VCaP (cell line): ENCODE results near the gene CYP46A1.

Experiments
- H3K27ac ChIP-seq: fragments of 450-650 bp; 2 replicates; pipeline ENCODE4 v1.5.1; 2017
- CTCF ChIP-seq: fragments of 450-650 bp; conservative IDR thresholded peaks from 2 replicates; pipeline ENCODE4 v1.5.1; 2017; ENCODE audit warnings: mild to moderate bottlenecking, moderate library complexity

Gene CYP46A1

GRCh38 chr14:99693918-99694317 lies 9.8 kb downstream of the CYP46A1 start:
- H3K27ac ChIP-seq, result no peak overlapping the region
- TF ChIP-seq CTCF, result no peak

DNA sequence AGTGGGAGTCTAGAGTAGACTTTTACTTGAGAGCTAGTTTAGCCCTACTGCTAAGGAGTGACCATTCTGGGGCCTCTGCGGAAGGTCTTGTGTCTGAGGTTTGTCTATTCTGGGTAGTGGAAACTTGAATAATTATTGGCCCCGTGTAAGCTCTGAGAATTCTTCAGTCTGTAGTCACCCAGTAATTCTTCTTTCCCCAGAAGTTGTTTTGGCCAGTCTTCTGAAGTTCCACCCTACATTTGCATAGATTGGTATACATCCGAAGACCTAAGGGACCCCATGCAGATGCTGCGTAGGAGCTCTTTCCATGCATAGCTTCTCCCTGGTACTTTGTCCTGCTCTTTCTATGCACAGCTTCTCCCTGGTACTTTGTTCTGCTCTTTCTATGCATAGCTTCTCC lies 12.8 kb downstream of the CYP46A1 start:
- no peak for TF ChIP-seq CTCF
- no peak overlapping the region for H3K27ac ChIP-seq

DNA sequence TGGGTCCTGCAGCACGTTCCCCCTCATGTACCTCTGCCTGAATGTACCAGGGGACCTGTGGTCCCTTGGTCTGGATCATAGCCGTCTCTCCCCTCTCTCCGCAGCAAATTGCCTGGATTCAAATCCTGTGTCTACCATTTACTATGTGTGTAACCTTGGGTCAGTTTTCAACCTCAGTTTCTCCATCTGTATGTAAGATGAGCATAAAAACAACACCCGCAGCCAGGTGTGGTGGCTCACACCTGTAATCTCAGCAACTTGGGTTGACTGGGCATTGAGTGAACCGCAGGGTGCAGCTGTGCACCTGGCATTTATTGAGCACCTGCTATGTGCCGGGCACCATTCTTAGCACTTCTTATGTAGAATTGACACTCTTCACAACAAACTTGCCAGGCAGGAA lies 14.1 kb downstream of the CYP46A1 start:
- no peak overlapping the region for H3K27ac ChIP-seq
- no peak for TF ChIP-seq CTCF

- no peak overlapping the region for H3K27ac ChIP-seq
- TF ChIP-seq CTCF, result no peak
Observed at GRCh38 chr14:99698642-99699041, 14.5 kb downstream of the CYP46A1 start.

DNA sequence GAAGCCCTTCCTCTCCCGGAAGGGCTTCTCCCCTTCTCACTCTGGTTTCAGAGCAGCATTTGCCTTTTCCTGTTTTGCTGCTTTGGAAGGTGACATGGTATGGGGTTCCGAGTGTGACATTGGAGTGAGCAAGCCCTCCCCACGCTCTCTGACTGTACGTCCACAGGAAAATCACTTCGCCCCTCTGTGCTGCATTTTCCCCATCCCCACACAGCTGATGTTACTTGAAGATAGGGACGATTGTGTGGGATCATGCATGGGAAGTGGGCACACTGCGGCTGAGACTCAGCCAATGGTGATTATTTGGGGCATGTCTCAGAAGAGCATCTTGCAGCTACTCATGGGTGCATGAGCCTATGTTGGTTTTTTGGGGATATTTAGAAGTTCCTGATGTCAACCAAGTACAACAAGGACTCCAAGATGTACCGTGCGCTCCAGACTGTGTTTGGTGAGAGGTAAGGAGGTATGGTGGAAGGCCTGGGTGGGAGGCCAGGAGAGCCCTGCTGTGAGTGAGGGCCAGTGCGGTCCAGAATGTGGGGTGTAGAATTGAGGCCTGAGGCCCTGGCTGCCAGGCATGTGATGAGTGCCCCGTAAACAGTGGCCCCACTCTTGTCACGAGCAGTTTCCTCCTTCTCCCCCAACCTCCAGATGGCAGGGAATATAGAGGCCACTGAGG lies 15.1 kb downstream of the CYP46A1 start:
- no peak for TF ChIP-seq CTCF

GRCh38 chr14:99699861-99700260 lies 15.8 kb downstream of the CYP46A1 start:
- no peak for TF ChIP-seq CTCF
- H3K27ac ChIP-seq, result no peak overlapping the region

More for the DNA sequence above, 15.1 kb downstream of the CYP46A1 start:
- no peak overlapping the region for H3K27ac ChIP-seq

DNA sequence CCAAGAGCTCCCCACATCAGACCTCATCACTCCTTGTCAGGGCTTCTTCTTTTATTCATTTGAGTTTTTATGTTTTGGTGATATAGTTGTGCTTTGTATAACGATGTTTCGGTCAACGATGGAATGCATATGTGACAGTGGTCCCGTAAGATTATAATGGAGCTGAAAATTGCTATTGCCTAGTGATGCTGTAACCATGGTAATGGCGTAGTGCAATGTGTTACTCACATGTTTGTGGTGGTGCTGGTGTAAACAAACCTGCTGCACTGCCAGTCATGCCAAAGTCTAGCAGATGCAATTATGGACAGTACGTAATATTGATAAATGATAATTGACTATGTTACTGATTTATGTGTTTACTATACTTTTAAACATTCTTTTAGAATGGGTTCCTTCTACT lies 16.3 kb downstream of the CYP46A1 start:
- no peak overlapping the region for H3K27ac ChIP-seq
- TF ChIP-seq CTCF, result no peak
